Measurements from ENCODE around the gene NOL3. TPM values are rescaled to one million over a fixed set of nuclear protein-coding genes. Genes with fewer than 3 reads are reported as not detected.

Gene NOL3
- total RNA-seq, 4 donors from 2014 or later: 77.5 to 231 (median 173) TPM

- Histone ChIP-seq H3K27me3 (no peaks in the 10 kb centered on the region), H3K27ac (peak overlapping the region in 1 of 4 donors; percentile 28), H3K4me1 (peaks cover 24 to 33% of the 10 kb centered on the region in 2 donors), H3K9me3 (no peaks in the 10 kb centered on the region), H3K36me3 (peaks cover 0 to 22% of the 10 kb centered on the region in 2 donors), H3K4me3 (peak overlapping the region in 1 of 4 donors; percentile 8)
- intact Hi-C loops (cut with DNase I; ENCODE audit: low total_unique reads): no loop called here
- in situ Hi-C loops (cut with MboI; ENCODE audit: low sequenced_read_pairs in 4 of 4): no loop called here
- TF ChIP-seq, protein P1, sequence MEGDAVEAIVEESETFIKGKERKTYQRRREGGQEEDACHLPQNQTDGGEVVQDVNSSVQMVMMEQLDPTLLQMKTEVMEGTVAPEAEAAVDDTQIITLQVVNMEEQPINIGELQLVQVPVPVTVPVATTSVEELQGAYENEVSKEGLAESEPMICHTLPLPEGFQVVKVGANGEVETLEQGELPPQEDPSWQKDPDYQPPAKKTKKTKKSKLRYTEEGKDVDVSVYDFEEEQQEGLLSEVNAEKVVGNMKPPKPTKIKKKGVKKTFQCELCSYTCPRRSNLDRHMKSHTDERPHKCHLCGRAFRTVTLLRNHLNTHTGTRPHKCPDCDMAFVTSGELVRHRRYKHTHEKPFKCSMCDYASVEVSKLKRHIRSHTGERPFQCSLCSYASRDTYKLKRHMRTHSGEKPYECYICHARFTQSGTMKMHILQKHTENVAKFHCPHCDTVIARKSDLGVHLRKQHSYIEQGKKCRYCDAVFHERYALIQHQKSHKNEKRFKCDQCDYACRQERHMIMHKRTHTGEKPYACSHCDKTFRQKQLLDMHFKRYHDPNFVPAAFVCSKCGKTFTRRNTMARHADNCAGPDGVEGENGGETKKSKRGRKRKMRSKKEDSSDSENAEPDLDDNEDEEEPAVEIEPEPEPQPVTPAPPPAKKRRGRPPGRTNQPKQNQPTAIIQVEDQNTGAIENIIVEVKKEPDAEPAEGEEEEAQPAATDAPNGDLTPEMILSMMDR (IDR thresholded peaks at IDR 0.05 in 4 of 5, conservative IDR thresholded peaks at IDR 0.05 in 1 of 5): no peak
- no peak for TF ChIP-seq POLR2A (IDR thresholded peaks at IDR 0.05)
- ATAC-seq (no peak), DNase-seq (no peak)
Observed at GRCh38 chr16:67190448-67191399, 20.4 kb downstream of the NOL3 start.

DNA sequence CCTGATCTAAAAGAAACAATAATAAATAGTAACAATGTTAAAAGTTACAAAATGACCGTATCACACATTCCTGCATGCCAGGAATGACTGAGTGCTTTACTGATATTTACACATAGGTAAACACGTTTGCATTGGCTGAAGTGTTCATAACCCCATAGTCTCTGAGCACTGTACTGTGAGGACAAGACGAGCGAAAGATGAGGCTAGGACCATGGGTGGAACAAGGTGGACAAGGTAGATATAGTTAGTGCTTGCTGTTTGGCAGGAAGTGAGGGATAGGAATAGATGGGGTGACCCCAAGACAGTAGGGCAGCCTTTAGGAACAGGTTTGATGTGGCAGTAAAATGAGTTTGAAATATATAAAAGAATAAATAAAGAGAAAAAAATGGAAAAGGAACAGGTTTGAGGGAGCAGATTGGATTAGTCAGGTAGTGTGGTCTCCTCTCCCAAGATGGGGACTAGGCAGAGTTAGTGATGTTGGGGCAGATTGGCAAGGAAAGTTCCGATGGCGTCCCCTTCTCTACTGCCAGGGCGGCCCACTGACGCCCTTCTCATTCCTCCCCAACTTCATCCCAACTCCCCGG is 21.2 kb downstream of the NOL3 start:
- H3K27ac ChIP-seq: peak overlapping the region; percentile 28 to 90 (median 57)
- in situ Hi-C loops (cut with MboI; ENCODE audit: low sequenced_read_pairs in 4 of 4) (no loop called here), intact Hi-C loops (cut with DNase I; ENCODE audit: low total_unique reads) (no loop called here)
- no peaks in the 10 kb centered on the region for H3K9me3 ChIP-seq
- no peak for ATAC-seq
- DNase-seq: no peak
- no peaks in the 10 kb centered on the region for H3K27me3 ChIP-seq
- peaks cover 22 to 30% of the 10 kb centered on the region in 2 donors for H3K4me1 ChIP-seq
- H3K4me3 ChIP-seq: peak overlapping the region; percentile 40 to 99 (median 94)
- TF ChIP-seq, protein P1 (IDR thresholded peaks at IDR 0.05 in 4 of 5, conservative IDR thresholded peaks at IDR 0.05 in 1 of 5): no peak
- no peak for TF ChIP-seq POLR2A (IDR thresholded peaks at IDR 0.05)
- H3K36me3 ChIP-seq: peaks cover 0 to 30% of the 10 kb centered on the region in 2 donors

GRCh38 chr16:67191995-67192681 is 21.8 kb downstream of the NOL3 start, which contains the start of gene E2F4:
E2F4 (plus strand) TSS chr16:67192155; CDS start chr16:67192228, 73 bp downstream.
- intact Hi-C loops (cut with DNase I; ENCODE audit: low total_unique reads) (loop anchor here (1.0 kb wide), 1 partner anchor 35 kb away; the partner anchor contains the start of gene TMEM208), in situ Hi-C loops (cut with MboI; ENCODE audit: low sequenced_read_pairs in 4 of 4) (no loop called here)
- peak; percentile 86 to 87 for DNase-seq
- ATAC-seq: peak; percentile 92 to 93
- TF ChIP-seq, protein P1 (IDR thresholded peaks at IDR 0.05 in 4 of 5, conservative IDR thresholded peaks at IDR 0.05 in 1 of 5): peak in 1 of 5 experiments; percentile 18
- peak; percentile 81 to 88 for TF ChIP-seq POLR2A (IDR thresholded peaks at IDR 0.05)
- H3K27ac ChIP-seq: peak within 1 kb of the TSS; percentile 81 to 90 (median 86)
- H3K9me3 ChIP-seq: no peaks in the 10 kb centered on the region
- peaks cover 22 to 30% of the 10 kb centered on the region in 2 donors for H3K4me1 ChIP-seq
- peaks cover 3 to 36% of the 10 kb centered on the region in 2 donors for H3K36me3 ChIP-seq
- peak within 1 kb of the TSS; percentile 92 to 99 (median 94) for H3K4me3 ChIP-seq
- no peaks in the 10 kb centered on the region for H3K27me3 ChIP-seq

DNA sequence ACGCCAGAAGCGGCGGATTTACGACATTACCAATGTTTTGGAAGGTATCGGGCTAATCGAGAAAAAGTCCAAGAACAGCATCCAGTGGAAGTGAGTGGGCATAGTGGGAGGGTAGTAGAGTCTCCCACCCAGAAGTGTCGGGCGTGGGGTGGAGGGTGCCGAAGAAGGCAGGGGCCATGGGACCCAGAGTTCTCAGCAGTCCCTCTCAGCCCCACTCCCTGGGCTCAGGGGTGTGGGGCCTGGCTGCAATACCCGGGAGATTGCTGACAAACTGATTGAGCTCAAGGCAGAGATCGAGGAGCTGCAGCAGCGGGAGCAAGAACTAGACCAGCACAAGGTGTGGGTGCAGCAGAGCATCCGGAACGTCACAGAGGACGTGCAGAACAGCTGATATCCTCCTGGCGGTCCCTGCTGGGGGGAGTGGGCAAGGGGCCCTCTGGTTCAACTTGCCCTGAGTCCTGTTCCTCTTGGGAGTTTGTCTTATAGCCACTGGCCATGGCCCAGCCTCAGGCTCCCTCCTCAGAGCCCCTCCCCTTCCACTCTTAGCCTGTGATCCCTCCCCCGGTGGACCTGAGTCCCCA is 22.5 kb downstream of the NOL3 start:
- TF ChIP-seq POLR2A (IDR thresholded peaks at IDR 0.05): no peak
- TF ChIP-seq, protein P1 (IDR thresholded peaks at IDR 0.05 in 4 of 5, conservative IDR thresholded peaks at IDR 0.05 in 1 of 5): no peak
- ATAC-seq (no peak), DNase-seq (no peak)
- Histone ChIP-seq H3K27ac (peak overlapping the region; percentile 81 to 90 (median 86)), H3K9me3 (no peaks in the 10 kb centered on the region), H3K4me1 (peaks cover 22 to 31% of the 10 kb centered on the region in 2 donors), H3K27me3 (no peaks in the 10 kb centered on the region), H3K4me3 (peak overlapping the region; percentile 92 to 99 (median 94)), H3K36me3 (peaks cover 3 to 42% of the 10 kb centered on the region in 2 donors)
- intact Hi-C loops (cut with DNase I; ENCODE audit: low total_unique reads) (loop anchor here (1.0 kb wide), 1 partner anchor 34 kb away; the partner anchor contains the start of gene TMEM208), in situ Hi-C loops (cut with MboI; ENCODE audit: low sequenced_read_pairs in 4 of 4) (no loop called here)
